Esophagus muscularis mucosa (tissue), 3 donors: ENCODE results near the gene PLBD2.

Source experiments
- CTCF ChIP-seq, 3 experiments: fragments of 200-600 bp in 2 of 3; fragments of 450-650 bp in 1 of 3; sonication (generic) in 2 of 3; IDR thresholded peaks; one replicate each; pipeline ENCODE4 v1.5.1; 2017 to 2019; ENCODE audit warnings: antibody characterized with exemption in 3 of 3, mild to moderate bottlenecking in 2 of 3, moderate library complexity in 1 of 3
- POLR2A ChIP-seq: fragments of 450-650 bp; IDR thresholded peaks from one replicate; pipeline ENCODE4 v1.6.1; 2017; ENCODE audit warnings: antibody characterized with exemption, moderate library complexity, mild to moderate bottlenecking, low read depth

- no peak for TF ChIP-seq POLR2A
- TF ChIP-seq CTCF (IDR thresholded peaks at IDR 0.05): no peak
These were observed 15.6 kb downstream of the PLBD2 start for GRCh38 chr12:113373969-113374368.
